Astrocyte (in vitro differentiated cells and primary cell): Measurements from ENCODE around the gene PLXDC1. TPM values are rescaled to one million over a fixed set of nuclear protein-coding genes. Genes with fewer than 3 reads are reported as not detected.

Experiments
- DNase-seq: peaks from one replicate; pipeline ENCODE4 v3.0.0-alpha.2; 2010; ENCODE audit warnings: low read depth
- FAIRE-seq: peaks from 2 replicates; lab custom pipeline; 2011; peaks lifted over from hg19 to GRCh38; lab: Jason Lieb, UNC
- H2AFZ ChIP-seq: 2 replicates; pipeline ENCODE4 v1.6.0; 2012; ENCODE audit warnings: low read depth, low read length, inconsistent platforms
- H3K27ac ChIP-seq: 2 replicates; pipeline ENCODE4 v1.5.1; 2011; ENCODE audit warnings: low read depth, low read length, inconsistent platforms
- H3K27me3 ChIP-seq: 2 replicates; pipeline ENCODE4 v1.6.0; 2011; ENCODE audit warnings: low read length, inconsistent platforms; ENCODE audit not compliant: insufficient read depth
- H3K36me3 ChIP-seq: 2 replicates; pipeline ENCODE4 v1.5.1; 2011; ENCODE audit warnings: low read length, inconsistent platforms; ENCODE audit not compliant: insufficient read depth
- H3K4me1 ChIP-seq: 2 replicates; pipeline ENCODE4 v1.5.1; 2011; ENCODE audit warnings: low read length, inconsistent platforms; ENCODE audit not compliant: insufficient read depth
- H3K4me2 ChIP-seq: 2 replicates; pipeline ENCODE4 v1.6.0; 2012; ENCODE audit warnings: low read length, inconsistent platforms
- H3K4me3 ChIP-seq: 2 replicates; pipeline ENCODE4 v1.5.1; 2011; ENCODE audit warnings: low read depth, mild to moderate bottlenecking, low read length, inconsistent platforms; ENCODE audit not compliant: insufficient read depth
- H3K79me2 ChIP-seq: 2 replicates; pipeline ENCODE4 v1.6.0; 2012; ENCODE audit warnings: mild to moderate bottlenecking, low read length, inconsistent platforms; ENCODE audit not compliant: insufficient read depth
- H3K9ac ChIP-seq: 2 replicates; pipeline ENCODE4 v1.6.0; 2012; ENCODE audit warnings: mild to moderate bottlenecking, low read length, inconsistent platforms
- H3K9me3 ChIP-seq: 2 replicates; pipeline ENCODE4 v1.5.1; 2012; ENCODE audit warnings: low read depth, mild to moderate bottlenecking, low read length, inconsistent platforms; ENCODE audit not compliant: insufficient read depth
- H4K20me1 ChIP-seq: 2 replicates; pipeline ENCODE4 v1.6.0; 2012; ENCODE audit warnings: low read length, inconsistent platforms; ENCODE audit not compliant: insufficient read depth
- H3K27ac Mint-ChIP-seq: one replicate; pipeline ENCODE4 v1.8.0; 2021; ENCODE audit warnings: mild to moderate bottlenecking, mixed read lengths; ENCODE audit not compliant: unreplicated experiment
- H3K27me3 Mint-ChIP-seq: one replicate; pipeline ENCODE4 v1.8.0; 2021; ENCODE audit warnings: low read depth, mixed read lengths; ENCODE audit not compliant: unreplicated experiment
- H3K36me3 Mint-ChIP-seq: one replicate; pipeline ENCODE4 v1.8.0; 2021; ENCODE audit warnings: low read depth, mixed read lengths; ENCODE audit not compliant: unreplicated experiment
- H3K4me1 Mint-ChIP-seq: one replicate; pipeline ENCODE4 v1.8.0; 2021; ENCODE audit warnings: low read depth, mixed read lengths; ENCODE audit not compliant: unreplicated experiment
- H3K4me3 Mint-ChIP-seq: one replicate; pipeline ENCODE4 v1.8.0; 2021; ENCODE audit warnings: mild to moderate bottlenecking, moderate library complexity, mixed read lengths; ENCODE audit not compliant: unreplicated experiment
- H3K9me3 Mint-ChIP-seq: one replicate; pipeline ENCODE4 v1.8.0; 2021; ENCODE audit warnings: mild to moderate bottlenecking, mixed read lengths; ENCODE audit not compliant: unreplicated experiment
- EZH2 ChIP-seq: IDR thresholded peaks from 2 replicates; pipeline ENCODE4 v1.6.1; 2012; ENCODE audit warnings: mild to moderate bottlenecking, low read length, inconsistent platforms; ENCODE audit not compliant: insufficient read depth
- total RNA-seq: library from RNA; stranded (reverse); gene quantifications from 2 replicates; pipeline ENCODE4 v1.2.1, GENCODE V29; 2021
- TF ChIP-seq, protein P1 (sequence below): IDR thresholded peaks from 2 replicates; pipeline ENCODE4 v1.5.1; 2011; ENCODE audit warnings: low read depth, mild to moderate bottlenecking, inconsistent platforms, low read length, moderate library complexity; ENCODE audit not compliant: insufficient read depth

The PLXDC1 gene
- total RNA-seq, 1 donor from 2014 or later: 8.9 TPM

DNA sequence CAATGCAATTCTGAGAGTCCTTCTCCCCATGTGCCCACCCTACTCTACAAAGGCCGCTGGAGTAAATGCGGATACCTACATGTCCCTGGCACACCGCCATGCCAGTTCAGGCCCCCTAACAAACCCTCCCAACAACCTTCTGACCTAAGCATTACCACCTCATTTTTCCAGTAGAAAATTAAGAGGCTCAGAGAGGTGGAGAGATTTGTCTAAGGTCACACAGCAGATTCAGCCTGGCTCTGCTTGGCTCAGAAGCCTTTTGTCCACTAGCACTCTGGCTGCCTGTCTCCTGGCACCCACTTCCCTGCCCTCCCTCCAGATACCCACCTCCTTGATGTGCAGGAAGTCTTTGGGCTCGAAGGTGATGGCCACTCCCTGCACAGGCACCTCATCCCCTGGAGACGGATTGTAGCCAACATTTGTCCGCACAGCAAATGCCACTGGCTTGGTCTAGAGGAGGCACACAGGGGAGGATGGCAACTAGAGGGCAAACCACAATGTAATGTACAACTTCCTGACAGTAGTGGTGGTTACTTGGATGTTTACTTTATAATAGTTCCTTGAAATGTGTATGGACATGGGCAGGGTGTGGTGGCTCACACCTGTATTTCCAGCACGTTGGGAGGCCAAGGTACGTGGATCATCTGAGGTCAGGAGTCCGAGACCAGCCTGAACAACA lies 35.9 kb upstream of the PLXDC1 start:
- DNase-seq: no peak
- H3K4me2 ChIP-seq: no peak overlapping the region
- H3K4me3 Mint-ChIP-seq: no peak overlapping the region
- H3K36me3 Mint-ChIP-seq: peaks cover 34% of the 10 kb centered on the region
- TF ChIP-seq, protein P1, sequence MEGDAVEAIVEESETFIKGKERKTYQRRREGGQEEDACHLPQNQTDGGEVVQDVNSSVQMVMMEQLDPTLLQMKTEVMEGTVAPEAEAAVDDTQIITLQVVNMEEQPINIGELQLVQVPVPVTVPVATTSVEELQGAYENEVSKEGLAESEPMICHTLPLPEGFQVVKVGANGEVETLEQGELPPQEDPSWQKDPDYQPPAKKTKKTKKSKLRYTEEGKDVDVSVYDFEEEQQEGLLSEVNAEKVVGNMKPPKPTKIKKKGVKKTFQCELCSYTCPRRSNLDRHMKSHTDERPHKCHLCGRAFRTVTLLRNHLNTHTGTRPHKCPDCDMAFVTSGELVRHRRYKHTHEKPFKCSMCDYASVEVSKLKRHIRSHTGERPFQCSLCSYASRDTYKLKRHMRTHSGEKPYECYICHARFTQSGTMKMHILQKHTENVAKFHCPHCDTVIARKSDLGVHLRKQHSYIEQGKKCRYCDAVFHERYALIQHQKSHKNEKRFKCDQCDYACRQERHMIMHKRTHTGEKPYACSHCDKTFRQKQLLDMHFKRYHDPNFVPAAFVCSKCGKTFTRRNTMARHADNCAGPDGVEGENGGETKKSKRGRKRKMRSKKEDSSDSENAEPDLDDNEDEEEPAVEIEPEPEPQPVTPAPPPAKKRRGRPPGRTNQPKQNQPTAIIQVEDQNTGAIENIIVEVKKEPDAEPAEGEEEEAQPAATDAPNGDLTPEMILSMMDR: no peak
- no peak for TF ChIP-seq EZH2
- H3K27ac ChIP-seq: no peak overlapping the region
- H2AFZ ChIP-seq: no peak overlapping the region
- H3K36me3 ChIP-seq: peaks cover 24% of the 10 kb centered on the region
- no peaks in the 10 kb centered on the region for H3K4me1 ChIP-seq
- H3K9me3 Mint-ChIP-seq: peaks cover 4% of the 10 kb centered on the region
- H3K79me2 ChIP-seq: no peaks in the 10 kb centered on the region
- H3K4me3 ChIP-seq: no peak overlapping the region
- H3K27ac Mint-ChIP-seq: no peak overlapping the region
- peaks cover 1% of the 10 kb centered on the region for H3K4me1 Mint-ChIP-seq
- H3K27me3 Mint-ChIP-seq: peaks cover 2% of the 10 kb centered on the region
- H3K27me3 ChIP-seq: no peaks in the 10 kb centered on the region
- H4K20me1 ChIP-seq: peaks cover 26% of the 10 kb centered on the region
- no peaks in the 10 kb centered on the region for H3K9me3 ChIP-seq
- no peak overlapping the region for H3K9ac ChIP-seq
- FAIRE-seq: no peak

DNA sequence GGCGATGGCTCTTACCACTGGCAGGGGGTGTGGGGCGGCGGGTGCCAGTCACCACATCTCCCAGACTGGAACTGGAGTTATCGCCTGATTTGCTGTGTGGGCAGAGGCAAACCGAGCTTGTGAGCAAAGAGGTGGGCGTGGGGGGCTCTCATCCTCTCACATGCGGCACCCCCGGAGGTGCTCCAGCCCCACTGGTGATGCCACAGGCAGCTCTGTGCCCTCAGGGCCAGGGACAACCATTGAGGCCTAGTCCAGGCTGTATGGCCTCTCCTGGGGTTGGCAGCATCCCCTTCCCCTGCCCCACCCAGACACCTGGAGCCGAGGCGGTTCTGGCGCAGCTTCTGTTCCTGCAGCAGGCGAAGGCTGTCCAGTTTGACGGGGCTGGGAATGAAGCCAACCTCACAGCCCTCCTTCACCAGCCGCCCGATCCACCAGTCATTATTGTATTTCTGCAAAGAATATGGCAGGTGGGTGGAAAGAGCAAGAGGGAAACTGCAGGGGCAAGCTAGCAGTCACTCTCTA lies 35.1 kb upstream of the PLXDC1 start:
- no peaks in the 10 kb centered on the region for H3K79me2 ChIP-seq
- Mint-ChIP-seq H3K27ac (no peak overlapping the region), H3K9me3 (peaks cover 4% of the 10 kb centered on the region), H3K36me3 (peaks cover 31% of the 10 kb centered on the region), H3K4me3 (no peak overlapping the region), H3K27me3 (no peaks in the 10 kb centered on the region), H3K4me1 (no peaks in the 10 kb centered on the region)
- FAIRE-seq (no peak), DNase-seq (no peak)
- no peaks in the 10 kb centered on the region for H3K27me3 ChIP-seq
- H2AFZ ChIP-seq: no peak overlapping the region
- H4K20me1 ChIP-seq: peaks cover 19% of the 10 kb centered on the region
- H3K36me3 ChIP-seq: peaks cover 18% of the 10 kb centered on the region
- no peak overlapping the region for H3K4me3 ChIP-seq
- H3K9me3 ChIP-seq: no peaks in the 10 kb centered on the region
- H3K4me2 ChIP-seq: no peak overlapping the region
- no peak for TF ChIP-seq EZH2
- TF ChIP-seq, protein P1: no peak
- no peak overlapping the region for H3K27ac ChIP-seq
- H3K4me1 ChIP-seq: no peaks in the 10 kb centered on the region
- H3K9ac ChIP-seq: no peak overlapping the region

DNA sequence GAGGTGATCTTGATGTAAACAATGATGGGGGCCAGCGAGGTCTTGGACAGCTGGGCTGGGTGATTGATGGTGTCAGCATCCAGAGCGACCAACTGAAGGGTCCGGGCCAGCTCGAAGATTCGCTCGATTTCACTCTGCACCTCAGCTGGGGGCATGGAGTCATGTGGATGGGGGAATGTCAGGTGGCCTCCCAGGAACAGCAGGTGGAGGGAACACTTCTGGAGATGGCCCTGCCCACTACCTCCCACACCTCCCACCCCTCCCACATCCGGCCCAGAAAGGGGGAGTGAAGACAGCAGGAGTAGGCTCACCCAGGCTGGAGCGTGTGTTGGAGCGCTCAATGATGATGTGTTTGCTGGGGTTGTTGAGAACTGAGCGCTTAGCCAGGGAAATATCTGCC lies 32.3 kb upstream of the PLXDC1 start:
- Mint-ChIP-seq H3K27me3 (no peaks in the 10 kb centered on the region), H3K9me3 (peaks cover 4% of the 10 kb centered on the region), H3K27ac (no peak overlapping the region), H3K4me1 (no peaks in the 10 kb centered on the region), H3K36me3 (peaks cover 35% of the 10 kb centered on the region), H3K4me3 (no peak overlapping the region)
- Histone ChIP-seq H3K4me3 (no peak overlapping the region), H3K79me2 (no peaks in the 10 kb centered on the region), H3K9me3 (no peaks in the 10 kb centered on the region), H3K4me2 (no peak overlapping the region), H3K27ac (no peak overlapping the region), H3K9ac (no peak overlapping the region), H4K20me1 (peaks cover 25% of the 10 kb centered on the region), H3K27me3 (no peaks in the 10 kb centered on the region), H3K4me1 (peaks cover 2% of the 10 kb centered on the region), H2AFZ (no peak overlapping the region), H3K36me3 (peaks cover 19% of the 10 kb centered on the region)
- TF ChIP-seq, protein P1: no peak
- no peak for DNase-seq
- FAIRE-seq: no peak
